HG03469 (cell line): ENCODE results near the gene RANBP17.
A peak's percentile ranks its signal among the peaks of the same experiment; 100 is the strongest.
"Not testable (repeated sequence)": the region's sequence is repeated elsewhere in the genome, so short reads cannot be mapped to it uniquely, and the experiment has no call there.

ENCODE experiments used
- ATAC-seq: cut with Tn5 transposase; IDR thresholded peaks from one replicate; pipeline ENCODE4 v1.9.1; 2021; ENCODE audit warnings: mild to moderate bottlenecking, moderate library complexity, moderate number of reproducible peaks; ENCODE audit not compliant: unreplicated experiment

Gene RANBP17

DNA sequence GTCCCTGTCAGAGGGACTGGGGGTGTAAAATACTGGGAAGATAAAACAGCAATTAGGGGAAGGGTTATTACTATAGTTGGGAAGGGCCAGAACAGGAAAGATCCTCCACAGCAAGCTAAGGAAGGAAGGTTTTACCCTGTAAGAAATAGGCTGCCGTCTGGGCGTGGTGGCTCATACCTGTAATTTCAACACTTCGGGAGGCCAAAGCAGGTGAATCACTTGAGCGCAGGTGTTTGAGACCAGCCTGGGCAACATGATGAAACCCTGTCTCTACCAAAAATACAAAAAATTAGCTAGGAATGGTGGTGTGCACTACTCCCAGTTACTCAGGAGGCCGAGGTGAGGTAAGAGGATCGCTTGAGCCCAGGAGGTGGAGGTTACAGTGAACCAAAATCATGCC, 282.1 kb downstream of the RANBP17 start:
- ATAC-seq: no peak

DNA sequence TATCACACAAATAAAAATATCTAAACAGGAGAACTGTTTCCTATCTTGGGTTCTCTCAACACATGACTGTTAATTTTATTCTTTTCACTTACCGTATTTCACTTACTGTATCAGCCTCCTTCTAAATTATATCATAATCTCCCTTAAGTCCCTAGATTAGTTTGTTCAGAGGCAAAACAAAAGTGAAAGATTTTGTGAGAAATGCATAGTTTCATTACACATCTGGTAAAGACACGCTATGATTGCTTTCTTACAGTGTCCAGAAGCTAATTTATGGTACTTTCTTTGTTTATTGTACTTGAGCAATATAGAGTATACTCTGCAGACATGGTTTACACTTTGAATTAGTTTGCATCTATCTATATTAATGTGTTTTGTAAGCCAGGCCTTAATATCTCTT, 287.5 kb downstream of the RANBP17 start:
- ATAC-seq: no peak

DNA sequence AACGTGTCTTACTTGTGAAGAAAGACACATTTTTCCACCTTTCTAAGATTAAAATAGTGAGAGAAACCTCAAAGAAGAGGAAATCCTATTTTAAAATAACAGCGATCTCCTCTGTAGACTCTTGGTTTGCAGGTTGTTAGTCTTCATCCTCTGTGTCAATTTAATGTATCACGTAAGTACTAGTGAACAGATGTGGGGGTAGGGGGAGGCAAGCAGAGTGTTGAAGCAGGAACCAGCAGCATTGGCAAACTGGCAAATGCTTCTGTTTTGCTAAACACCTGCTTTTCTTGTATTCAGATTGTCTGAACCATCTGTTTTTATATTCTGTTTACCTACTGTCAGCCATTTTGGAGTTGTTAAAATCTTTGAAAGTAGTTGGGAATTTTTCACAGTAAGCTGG, 288.0 kb downstream of the RANBP17 start:
- ATAC-seq: no peak

DNA sequence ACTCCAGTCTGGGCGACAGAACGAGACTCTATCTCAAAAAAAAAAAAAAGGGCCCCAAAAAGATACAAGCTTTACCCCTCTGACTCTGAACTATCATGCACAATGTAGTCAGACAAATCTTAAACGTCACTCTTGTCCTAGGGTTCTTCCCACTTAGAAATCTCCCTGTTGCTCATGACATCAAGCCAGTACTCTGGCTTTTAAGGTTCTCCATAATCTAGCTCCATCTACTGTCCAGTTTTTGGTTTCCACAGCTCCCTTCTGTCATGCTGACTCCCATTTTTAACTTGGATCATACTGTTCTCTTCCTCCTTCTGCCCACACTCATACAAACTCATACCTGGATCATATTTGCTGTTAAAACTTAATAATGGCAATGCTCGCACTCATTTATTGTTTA, 290.6 kb downstream of the RANBP17 start:
- ATAC-seq: no peak

DNA sequence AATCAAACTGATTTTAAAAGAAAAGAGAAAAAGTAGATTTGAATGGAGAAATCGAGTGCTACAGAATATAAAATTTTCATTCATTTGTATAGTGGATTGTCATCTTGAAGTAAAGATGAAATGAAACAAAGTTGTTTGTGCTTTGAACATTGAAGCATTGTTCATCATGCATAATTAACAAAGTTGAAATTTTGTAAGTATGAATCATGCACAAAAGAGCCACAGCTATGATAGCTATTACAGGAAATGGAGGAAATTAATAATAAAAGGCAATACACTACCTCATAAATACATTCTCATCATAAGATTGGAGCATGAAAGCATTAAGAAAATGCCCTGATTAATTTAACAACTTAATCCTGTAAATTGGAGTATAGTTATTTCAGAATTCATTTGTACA, 293.8 kb downstream of the RANBP17 start:
- ATAC-seq: no peak

DNA sequence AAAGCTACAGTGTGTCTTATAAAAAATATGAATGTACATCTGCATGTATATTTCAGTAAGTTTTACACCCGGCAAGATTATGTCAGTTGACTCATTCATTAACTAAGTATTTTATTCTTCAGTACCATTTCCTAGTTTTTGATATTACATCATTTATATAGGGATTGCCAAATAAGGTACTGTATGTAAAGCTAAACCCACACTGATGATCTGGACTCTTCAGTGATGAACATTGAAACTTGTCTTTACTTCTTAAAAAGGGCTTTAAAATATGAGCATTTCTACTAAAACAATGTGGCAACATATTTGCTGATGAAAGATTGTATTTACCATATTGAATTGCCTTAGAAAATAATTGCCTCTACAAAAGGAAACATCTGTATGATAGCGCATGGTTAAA, 295.5 kb downstream of the RANBP17 start:
- ATAC-seq: no peak

DNA sequence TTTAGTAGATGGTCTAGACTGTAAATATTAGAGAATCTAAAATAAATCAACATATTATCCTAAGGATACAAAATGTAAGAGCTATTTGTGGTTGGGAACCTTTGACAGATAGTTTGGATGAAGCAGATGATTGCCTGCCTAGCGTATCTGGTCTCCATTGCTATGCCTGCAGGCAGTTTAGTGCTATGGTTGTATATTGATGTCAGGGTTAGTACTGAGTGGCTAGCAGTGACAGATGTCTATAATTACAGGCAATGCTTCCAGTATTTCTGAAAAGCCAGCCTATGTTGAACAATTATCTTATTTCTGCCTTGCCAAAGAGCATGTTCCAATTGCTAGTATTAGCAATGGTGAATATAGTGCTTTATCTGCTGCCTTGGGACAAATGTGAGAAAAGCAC, 296.0 kb downstream of the RANBP17 start:
- ATAC-seq: no peak

DNA sequence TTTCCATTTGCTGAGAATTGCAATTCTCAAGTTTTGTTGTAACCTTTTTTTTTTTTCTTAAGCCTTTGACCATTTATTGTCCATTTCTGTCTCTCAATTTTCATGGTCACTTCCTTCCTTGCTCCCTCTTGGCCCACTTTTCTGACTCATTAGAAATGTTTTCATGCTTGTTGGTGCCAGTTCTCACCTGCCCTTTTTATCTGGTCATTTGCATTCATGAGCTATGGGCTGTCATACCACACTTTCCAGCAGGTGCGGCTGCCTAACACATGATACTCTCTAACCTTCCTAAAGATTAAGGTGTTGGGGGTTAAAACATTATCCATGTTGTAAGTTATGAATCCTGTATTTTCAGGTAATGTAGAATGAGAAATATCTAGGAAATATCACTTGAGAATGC, 296.8 kb downstream of the RANBP17 start:
- ATAC-seq: no peak

DNA sequence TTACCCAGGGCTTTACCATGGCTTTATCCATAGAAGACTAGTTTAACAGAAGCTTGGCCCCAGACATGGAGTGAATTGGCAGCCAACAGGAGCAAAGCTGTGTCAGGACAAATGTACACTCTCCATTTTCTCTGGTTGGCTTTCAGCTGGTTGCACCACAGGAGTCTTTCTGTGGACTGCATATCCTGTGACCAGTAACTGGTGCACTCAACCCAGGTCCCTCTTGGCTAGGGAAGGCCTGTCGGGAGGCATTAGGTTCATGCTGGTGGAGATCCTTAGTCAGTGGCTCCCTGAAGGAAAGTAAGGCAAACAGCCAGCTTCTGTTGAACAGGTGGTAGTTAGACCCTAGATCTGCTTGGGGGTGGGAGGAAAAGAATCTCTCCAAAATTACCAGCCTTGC, 300.3 kb downstream of the RANBP17 start:
- no peak for ATAC-seq

DNA sequence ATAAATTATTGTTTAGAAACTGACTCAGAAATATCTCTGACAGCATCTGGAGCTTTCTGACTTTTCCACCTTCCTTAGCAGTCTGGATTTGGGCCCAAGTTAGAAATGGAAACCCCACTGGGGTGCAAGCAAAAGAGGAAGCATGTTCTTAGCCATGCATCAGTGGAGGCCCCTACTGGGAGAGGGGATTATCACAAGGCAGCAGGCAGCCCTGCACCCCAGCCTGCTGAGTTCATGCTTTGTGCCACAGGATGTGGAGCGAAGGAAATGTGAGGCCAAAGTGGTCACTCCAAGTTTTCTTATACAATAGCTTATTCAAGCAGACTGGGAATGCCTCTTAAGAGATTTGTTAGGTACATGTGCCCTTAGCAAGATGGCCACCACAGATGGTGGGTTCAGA, 300.8 kb downstream of the RANBP17 start:
- peak; percentile 67 for ATAC-seq

DNA sequence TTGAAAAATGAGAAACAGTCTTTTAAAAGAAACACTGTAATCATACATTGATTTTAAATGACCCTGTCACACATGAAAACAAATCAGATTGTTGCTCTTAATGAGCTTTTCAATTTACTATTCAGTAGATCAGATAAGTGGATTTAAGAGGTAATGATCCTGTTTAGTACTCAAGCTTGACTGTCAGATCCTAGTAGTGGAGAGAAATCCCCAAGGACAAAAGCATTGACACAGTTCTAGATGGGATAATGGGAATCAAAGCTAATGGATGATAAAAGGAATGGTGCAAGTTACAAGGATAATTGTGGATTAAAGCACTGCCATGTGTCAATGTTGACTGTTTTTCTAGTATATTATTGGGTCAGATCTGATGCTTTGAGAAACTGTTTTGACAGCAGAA, 304.9 kb downstream of the RANBP17 start:
- no peak for ATAC-seq

DNA sequence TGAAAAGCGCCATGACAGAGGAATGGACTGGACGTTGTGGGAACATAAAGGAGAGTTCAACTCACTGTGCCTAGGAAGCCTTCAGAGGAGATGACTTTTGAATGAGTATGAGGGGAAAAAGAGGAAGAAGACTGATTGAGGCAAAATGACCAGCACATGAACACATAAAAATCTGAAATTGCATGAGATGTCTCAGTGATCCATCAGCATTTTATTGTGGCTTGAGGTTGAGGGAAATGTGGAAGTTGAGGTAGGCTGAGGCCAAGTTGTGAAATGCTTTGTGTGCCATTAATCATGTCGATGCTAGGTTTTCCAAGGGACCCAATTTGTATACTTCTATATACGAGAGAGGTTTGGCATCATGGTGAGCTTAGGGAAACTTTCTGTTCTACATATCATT, 306.4 kb downstream of the RANBP17 start:
- ATAC-seq: no peak

DNA sequence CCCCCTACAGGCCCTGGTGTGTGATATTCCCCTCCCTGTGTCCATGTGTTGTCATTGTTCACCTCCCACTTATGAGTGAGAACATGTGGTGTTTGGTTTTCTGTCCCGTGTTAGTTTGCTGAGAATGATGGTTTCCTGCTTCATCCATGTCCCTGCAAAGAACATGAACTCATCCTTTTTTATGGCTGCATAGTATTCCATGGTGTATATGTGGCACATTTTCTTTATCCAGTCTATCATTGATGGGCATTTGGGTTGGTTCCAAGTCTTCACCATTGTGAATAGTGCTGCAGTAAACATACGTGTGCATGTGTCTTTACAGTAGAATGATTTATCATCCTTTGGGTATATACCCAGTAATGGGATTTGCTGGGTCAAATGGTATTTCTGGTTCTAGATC, 313.1 kb downstream of the RANBP17 start:
- ATAC-seq: not testable (repeated sequence)

DNA sequence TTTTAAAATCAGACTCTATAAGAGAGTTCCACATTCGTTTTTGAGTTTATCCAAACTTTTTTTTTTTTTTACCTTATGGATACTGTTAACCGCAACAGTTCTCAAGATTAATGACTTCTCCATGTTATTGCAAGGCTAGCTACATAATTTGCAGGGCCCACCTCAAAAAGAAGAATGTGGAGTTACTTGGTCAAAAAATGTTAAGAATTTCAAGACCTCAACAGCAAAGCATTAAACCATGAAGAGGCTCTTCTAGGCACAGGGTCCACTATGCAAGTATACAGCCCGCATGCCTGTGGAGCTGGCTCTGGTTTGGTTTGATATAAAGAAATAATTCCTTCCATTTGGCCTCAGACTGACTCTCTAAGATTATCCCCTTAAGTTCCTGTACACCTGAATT, 313.9 kb downstream of the RANBP17 start:
- no peak for ATAC-seq

DNA sequence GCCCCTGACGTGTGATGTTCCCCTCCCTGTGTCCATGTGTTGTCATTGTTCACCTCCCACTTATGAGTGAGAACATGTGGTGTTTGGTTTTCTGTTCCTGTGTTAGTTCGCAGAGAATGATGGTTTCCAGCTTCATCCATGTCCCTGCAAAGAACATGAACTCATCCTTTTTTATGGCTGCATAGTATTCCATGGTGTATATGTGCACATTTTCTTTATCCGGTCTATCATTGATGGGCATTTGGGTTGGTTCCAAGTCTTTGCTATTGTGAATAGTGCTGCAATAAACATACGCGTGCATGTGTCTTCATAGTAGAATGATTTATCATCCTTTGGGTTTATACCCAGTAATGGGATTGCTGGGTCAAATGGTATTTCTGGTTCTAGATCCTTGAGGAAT, 316.4 kb downstream of the RANBP17 start:
- not testable (repeated sequence) for ATAC-seq

DNA sequence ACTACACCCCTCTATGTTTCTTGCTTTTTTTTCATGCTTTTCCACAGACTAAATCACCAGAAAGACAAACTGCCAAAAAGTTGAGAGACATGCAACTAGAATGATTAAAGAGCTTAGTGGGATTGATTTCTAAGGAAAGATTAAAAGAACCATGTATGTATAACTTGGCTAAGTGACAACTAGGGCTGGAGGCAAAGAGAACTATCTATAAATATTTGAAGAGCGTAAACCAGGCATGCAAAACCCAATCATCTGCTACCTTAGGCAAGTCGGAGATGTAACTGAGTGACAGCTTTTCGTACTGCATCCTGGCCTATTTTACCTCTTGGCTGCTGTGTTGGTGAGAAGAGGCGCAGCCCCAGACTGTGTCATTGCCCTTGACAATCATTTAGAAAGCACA, 326.2 kb downstream of the RANBP17 start:
- ATAC-seq: no peak

DNA sequence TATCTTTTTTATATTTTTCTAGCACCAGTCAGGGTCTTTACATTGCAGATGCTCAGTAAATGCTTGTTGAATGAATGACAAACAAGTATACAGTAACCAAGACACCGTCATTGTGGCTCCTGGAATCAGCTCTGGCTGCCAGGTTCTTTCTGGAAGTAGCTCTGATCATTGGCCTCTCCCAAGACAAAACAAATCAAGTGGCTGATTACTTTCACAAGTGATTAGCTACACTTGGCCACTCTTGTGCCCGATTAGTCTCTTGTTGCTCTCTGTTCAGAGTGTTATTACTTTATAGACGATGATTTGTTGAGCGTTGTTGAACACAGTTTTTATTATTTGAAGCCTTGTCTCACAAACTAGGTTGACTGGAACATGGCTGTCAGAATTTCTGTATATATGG, 327.6 kb downstream of the RANBP17 start:
- no peak for ATAC-seq

DNA sequence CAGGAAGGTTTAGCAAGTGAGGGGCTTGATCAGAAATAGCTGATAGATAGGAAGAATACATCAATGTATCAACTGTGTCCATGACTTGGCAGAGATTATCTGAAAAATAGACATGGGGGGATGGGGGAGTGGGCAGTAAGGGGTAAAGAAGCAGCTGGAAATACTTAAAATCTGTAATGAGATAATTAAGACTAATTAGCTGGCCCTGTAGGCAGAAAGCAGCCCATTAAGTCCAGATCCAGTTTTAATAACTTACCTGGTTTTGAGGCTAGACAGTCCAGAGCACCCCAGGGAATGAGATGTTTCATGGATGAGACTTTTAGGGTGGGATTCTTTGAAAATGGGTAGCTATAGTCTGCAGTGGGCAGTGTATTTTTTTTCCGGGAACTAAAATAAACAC, 330.3 kb downstream of the RANBP17 start:
- no peak for ATAC-seq

DNA sequence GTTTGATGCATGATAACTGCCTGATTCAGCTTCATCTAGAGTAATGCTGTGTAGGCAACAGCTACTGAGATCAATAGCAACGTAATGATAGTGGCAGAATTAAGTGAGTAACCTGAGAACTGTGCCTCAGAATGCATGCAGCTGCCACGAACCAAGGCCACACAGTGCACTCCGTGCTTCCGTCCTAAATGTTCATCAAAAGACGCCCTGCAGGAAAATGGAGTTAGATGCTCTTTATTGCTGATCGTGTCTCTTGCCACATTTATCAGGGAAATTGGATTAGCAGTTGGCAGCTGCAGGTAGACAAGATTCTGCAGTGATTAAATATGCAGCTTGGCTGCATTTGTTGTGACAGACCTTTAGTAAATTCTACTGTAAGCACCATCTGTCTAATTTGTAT, 339.5 kb downstream of the RANBP17 start:
- no peak for ATAC-seq

DNA sequence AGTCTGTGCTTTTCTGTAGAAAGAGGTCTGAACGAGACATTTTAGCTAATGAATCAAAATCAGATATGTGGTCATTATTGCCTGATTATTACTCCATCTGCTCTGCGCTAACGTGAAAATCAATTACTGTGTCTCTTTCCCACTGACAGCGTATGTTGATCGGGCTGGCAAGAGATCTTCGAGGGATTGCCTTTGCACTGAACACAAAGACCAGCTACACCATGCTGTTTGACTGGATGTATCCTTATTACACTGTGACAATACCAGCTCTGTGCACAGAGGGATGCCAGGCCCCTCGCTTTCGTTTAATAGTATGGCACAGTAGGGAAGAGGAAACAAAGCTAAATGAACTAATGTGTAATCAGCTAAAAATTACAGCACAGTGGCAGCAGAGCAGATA, 343.6 kb downstream of the RANBP17 start:
- ATAC-seq: no peak

DNA sequence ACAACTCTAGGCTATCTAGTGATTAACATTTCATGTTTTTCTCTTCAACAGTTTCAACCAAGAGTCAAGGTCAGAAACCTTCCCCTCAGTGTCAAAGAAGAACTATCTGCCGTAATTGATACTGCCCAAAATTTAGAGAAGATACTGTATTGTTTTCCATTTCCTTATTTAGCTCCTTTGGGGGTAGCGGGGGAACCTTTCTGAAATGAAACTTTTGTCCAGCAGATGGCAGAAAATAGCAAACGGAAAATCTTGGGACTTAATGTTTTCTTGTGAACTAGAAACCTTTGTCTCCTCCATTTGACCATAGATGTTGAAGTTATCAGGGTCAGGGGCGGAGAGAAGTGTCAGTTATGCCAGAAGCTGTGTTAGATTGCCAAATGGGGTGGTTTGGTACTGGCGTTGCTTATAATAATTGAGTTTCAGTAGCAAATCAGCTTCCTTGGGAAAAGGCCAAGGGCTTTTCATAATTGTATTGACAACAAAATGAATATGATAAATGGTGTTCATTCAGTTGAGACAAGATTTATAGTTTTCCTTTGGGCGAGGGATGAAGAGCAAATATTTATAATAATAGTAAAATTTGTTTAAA, 345.5 kb downstream of the RANBP17 start:
- no peak for ATAC-seq

DNA sequence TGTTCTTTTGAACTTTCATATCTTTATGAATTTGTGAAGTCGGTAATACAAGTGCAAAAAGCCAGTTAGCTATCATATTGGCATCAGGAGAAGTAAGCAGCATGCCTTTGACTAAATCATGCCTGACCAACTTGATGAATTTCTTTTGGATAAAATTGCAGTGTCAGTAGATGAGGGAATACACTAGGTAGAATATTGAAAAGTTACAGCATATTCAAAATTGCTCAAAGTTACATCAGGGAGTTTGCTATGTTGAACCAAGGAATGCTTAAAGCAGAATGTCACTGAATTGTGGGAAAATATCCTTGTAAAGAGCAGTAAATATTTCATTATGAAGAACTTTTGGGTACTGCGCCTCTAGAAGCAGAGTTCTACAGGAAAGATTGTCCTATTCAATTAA, 360.1 kb downstream of the RANBP17 start:
- no peak for ATAC-seq

DNA sequence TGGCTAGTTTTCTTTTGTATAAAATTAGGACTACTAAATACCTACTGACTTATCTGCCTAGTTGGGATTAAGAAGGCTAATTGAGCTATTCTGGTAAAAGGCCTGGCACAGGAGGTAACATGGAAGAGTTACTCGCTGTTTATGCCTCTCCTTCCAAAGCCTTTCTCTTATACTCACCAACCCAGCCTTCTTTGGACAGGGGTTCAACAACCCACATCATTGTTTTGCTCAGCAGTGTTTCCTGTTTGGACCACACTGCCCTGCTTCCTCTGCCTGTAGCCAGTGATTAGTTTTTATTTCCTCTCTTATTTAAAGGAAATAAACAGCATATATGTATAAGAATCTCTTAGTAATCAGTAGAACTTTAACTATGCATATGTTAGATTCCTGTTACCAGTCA, 362.1 kb downstream of the RANBP17 start:
- ATAC-seq: no peak
